MM.1S (cell line): ENCODE data around the gene SMYD1.

Experiments
- CTCF ChIP-seq: fragments of 300-600 bp; sonication (generic); IDR thresholded peaks from 2 replicates; pipeline ENCODE4 v1.5.1; 2016; ENCODE audit warnings: antibody characterized with exemption, low read length, mixed read lengths
- EZH2 ChIP-seq: fragments of 300-600 bp; sonication (generic); optimal IDR thresholded peaks from 2 replicates; pipeline ENCODE3; 2017; ENCODE audit warnings: low read depth, mild to moderate bottlenecking, antibody characterized with exemption, low read length, mixed read lengths
- EZH2phosphoT487 ChIP-seq: fragments of 300-600 bp; sonication (generic); IDR thresholded peaks from 2 replicates; pipeline ENCODE4 v1.6.1; 2018; ENCODE audit warnings: antibody characterized with exemption, low read length

- no peak for TF ChIP-seq CTCF
- no peak for TF ChIP-seq EZH2
- TF ChIP-seq EZH2phosphoT487: no peak
Observed at GRCh38 chr2:88123975-88124917, 56.6 kb downstream of the SMYD1 start.
